SIG-M5 treated with dmso at 0.1 percent for 504 hours (cell line): Measurements from ENCODE around the gene ZNF689.
A peak's percentile ranks its signal among the peaks of the same experiment; 100 is the strongest.

Experiments used
- DNase-seq: peaks from one replicate; lab custom pipeline; 2025; ENCODE audit not compliant: unreplicated experiment; lab: John Stamatoyannopoulos, UW

Gene ZNF689

DNA sequence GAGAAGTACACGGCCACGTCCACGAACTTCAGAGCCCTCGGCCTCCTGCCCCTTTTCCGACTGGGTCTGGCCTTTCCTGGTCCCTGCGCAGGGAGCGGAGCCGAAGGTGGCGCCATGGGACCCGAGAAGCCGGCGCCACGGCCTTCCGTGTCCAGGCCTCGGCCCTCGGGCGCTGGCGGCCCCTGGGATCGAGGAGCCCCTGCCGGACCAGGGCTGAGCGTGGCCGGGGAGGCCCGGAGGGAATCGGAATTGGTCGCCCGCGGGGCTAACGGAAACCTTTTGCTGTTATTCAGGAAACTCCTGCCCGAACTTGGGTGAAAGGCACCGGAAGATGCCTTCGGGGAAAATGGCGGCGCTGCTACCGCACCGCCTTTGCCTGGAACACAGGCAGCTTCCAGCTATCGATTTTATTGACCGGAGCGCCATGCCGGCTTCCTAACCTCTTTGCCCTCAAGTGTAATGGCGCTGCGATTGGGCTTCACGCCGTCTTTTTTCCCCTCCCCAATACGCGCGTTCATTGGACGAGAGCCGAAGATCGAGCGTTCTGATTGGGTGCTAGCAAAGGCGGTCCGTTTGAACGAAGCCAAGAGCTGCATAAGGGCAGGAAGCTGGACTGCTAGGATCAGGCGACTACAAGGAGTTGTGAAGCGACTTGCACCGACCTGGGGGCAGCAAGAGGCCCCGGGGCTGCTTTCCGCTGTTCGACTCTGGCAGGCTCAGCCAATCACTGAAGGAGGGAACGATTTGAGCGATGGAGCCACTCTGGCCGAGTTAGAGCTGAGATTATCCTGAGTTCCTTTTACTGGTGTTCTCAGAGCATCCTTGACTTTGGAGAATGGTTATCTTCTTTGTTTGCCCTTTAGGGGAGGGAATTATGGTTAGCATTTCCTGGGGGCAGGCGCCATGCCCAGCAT, at the start of gene ZNF689:
TSS of gene ZNF689 (minus strand) at position 464 of the 914 bp plus-strand sequence. CDS start at position 116, 348 bp downstream.
- peak; percentile 97 for DNase-seq

DNA sequence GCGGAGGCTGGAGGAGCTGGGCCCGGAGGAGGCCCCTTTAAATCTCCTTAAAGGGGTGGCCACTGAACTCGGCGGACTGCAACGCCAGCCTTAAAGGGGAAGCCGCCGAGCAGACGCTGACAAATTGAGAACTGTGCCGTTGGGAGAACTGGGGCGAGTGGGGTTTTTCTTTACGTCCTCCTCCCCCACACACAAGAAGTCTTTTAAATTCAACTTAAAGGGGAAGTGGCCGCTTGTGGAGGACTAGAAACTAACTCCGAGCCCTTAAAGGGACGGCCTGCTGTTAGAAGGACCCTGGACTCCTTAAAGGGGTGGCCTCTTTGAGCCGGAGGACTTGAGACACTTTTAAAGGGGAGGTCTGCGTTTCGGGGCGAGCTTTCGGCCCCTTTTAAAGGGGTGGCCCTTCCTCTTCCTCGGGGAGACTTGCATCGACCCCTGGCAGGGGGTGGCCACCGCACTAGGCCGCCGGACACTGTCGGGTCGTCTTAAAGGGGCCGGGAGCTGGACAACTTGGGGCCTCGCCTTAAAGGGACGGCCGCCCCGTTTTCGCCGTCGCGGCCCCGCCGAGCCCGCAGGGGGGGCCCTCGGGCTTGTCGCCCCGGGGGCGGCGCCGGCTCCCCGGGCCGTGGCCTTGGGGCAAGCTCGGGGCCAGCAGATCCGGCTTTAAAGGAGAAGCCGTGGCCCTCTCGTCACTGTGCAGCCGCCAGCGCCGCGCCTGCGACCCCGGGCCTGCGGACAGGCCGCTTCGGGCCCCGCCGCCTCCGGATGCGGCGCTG, 48.7 kb upstream of the ZNF689 start:
- peak; percentile 99 for DNase-seq

- peak; percentile 99 for DNase-seq
Measured at GRCh38 chr16:30657866-30658730, 47.9 kb upstream of the ZNF689 start, which contains the start of gene FBRS. FBRS (plus strand) TSS chr16:30658431; CDS start chr16:30659519, 1,088 bp downstream.

GRCh38 chr16:30656974-30657865, 47.0 kb upstream of the ZNF689 start:
- peak; percentile 72 for DNase-seq

DNA sequence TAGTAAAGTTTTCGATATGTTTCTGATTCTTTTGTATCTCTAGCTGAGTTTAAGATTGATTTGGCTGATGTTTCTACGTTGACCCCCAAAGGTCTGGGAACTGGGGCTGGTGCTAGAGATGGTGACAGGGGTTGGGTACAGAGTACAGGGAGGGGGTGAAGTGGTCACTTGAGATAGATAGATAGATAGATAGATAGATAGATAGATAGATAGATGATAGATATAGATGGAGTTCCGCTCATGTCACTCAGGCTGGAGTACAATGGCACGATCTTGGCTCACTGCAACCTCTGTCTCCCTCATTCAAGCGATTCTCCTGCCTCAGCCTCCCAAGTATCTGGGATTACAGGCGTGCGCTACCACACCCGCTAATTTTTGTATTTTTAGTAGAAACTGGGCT, 46.2 kb upstream of the ZNF689 start:
- DNase-seq, result no peak

GRCh38 chr16:30655815-30656347, 45.7 kb upstream of the ZNF689 start:
- DNase-seq, result no peak

GRCh38 chr16:30654856-30655255, 44.7 kb upstream of the ZNF689 start:
- no peak for DNase-seq

GRCh38 chr16:30652718-30653117, 42.5 kb upstream of the ZNF689 start:
- DNase-seq, result no peak

DNA sequence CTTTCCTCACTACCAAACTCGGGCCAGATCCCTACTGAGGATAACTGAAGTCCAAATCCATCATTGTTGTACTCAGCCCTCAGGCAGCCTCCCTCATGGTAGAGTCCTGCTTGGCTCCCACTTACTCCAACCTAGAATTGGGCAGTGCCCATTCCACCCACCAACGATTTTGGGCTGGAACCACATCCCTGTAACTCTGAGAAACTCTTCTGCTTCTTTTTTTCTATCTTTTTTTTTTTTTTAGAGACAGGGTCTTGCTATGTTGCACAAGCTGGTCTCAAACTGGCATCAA, 41.8 kb upstream of the ZNF689 start:
- no peak for DNase-seq

DNA sequence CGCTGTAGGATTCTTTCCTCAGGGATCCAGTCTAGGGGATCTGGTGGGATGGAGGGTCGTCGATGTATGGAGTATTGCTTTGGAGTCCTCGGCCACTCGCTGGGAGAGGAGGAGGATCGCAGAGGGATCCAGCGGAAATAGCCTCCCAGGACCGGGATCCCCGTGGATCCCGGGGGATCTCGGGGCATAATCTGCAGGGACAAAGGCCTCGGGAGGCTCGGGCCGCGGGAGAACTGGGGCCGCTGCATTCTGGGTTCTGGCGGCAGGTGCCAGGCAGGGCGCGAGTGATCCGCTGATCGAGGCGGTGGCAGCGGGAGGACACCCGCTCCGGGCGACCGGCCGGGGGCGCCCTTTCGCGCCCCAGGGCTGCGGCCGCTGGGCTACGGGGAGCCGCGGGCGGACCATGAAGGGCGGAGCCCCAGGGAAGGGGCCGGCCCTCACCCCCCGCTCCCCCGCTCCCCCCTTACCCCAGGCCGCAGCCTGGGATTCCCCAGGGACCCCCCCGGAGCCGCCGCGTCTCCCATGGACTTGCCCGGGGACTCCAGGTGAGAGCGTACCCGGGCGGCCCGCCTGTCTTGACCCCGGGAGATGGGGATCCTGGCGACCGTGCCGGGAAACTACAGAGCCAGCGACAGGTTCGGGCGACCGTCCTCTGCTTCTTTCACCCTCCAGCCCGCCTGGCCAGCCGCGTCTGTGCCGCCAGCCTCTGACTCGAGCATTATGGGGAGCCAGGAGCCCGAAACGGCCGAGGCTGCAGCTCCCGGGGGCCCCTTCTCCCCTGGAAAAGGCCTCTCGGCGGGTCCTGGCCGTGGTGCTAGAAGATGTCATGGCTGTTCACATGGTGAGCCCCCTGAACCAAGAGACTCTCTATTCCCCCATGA, 41.2 kb upstream of the ZNF689 start:
- DNase-seq, result peak; percentile 31

DNA sequence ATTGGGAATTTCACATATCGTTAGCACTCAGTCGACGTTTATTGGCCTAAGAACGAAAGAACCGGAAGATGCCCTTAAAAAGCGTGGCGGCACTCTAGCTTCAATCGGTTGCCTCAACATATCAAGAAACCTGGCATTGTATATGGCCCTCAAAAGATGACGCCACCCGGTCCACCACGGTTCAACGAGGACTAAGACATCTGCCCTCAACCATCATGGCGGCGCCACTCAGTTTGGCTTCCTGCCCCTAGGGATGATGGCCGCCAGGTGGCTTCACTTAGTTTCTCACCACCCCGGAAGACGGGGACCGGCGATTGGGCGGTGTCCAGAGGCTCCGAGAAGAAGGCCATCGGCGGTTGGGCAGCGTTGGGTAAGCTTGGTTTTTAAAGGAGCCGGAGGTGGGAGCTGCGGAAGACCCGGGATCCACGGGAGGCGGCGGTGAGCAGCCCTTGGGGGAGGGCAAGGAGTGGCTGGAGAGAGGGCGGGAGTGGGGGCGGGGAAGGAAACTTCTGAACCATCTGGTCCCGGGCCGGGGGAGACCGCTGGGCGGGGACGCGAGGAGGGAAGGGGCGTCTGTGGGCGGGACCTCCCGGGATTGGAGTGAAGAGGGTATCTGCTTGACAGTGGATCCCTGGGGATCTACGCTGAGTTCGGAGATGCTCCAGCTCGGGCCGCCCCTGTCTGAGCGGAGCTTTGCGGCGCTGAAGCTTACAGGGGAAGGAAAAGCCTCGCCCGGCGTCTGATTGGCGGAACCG, 40.4 kb upstream of the ZNF689 start, which contains the start of gene PRR14:
TSS of gene PRR14 (plus strand) at position 592 of the 755 bp plus-strand sequence. CDS start 686 bp downstream, outside the sequence.
- peak; percentile 99 for DNase-seq

DNA sequence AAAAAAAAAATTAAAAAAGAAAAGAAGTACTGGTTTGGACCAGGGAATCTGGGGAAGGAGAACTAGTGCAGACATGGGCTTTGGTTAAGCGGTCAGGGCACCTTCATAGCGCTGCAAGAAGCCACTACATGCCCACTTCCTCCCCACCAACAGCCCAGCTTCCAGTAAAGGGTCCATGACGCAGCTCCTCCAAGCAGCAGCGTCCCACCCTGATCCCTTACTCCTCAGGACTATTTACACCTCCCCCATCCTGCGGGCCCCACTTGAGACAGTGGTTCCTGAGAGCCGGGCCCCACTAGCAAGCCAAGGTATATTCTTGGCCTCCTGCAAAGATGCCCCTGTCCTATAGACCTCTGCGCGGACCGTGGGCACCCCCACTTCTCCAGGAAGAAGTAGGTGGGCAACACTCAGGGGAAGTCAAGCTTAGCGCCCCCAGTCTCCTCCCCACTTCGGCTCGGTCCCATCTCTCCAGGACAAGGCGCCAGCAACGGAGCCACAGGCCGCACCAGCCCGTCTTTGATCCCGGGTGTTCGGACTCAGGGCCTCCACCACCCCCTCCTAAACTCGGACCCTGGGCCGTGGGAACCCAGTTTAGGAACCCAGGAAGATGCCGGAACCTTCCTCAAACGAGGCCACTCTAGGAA, 39.7 kb upstream of the ZNF689 start:
- DNase-seq, result no peak

DNA sequence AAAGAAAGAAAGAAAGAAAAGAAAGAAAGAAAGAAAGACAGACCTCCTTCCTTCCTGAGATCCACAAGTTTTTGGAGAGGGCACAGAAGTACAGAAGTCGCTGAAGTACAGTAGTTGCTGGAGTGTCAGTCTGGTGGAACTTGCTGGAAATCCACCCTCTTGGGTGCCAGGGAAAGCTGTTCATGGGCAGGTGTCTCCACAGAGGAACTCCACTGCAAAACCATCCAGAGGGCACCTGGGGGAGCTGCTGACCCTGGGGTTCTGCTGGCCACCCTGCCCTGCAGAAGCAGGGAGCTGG, 37.0 kb upstream of the ZNF689 start:
- DNase-seq, result no peak

- no peak for DNase-seq
Measured at GRCh38 chr16:30645727-30646126, 35.5 kb upstream of the ZNF689 start.

- no peak for DNase-seq
Measured at GRCh38 chr16:30644334-30644830, 34.2 kb upstream of the ZNF689 start.

GRCh38 chr16:30641378-30641982, 31.3 kb upstream of the ZNF689 start:
- DNase-seq, result no peak

GRCh38 chr16:30637944-30638343, 27.8 kb upstream of the ZNF689 start:
- DNase-seq, result peak; percentile 80
